Peyer's patch (tissue), 4 donors: ENCODE measurements around the gene FCER1G.

ENCODE experiments used
- CTCF ChIP-seq, 6 experiments: fragments of 450-650 bp in 4 of 6; fragments of 200-600 bp in 2 of 6; sonication (generic) in 1 of 6; IDR thresholded peaks; one replicate each; pipeline ENCODE4 v1.5.1; 2017 to 2019; ENCODE audit warnings: antibody characterized with exemption in 6 of 6, mild to moderate bottlenecking in 3 of 6, moderate library complexity in 1 of 6
- POLR2A ChIP-seq, 2 donors: fragments of 450-650 bp; IDR thresholded peaks; one replicate each; pipeline ENCODE4 v1.5.1; 2017; ENCODE audit warnings: antibody characterized with exemption in 2 of 2, mild to moderate bottlenecking in 2 of 2, moderate library complexity in 2 of 2

GRCh38 chr1:161260376-161261260 lies 45.5 kb downstream of the FCER1G start:
- TF ChIP-seq POLR2A (IDR thresholded peaks at IDR 0.05) = no peak
- TF ChIP-seq CTCF (IDR thresholded peaks at IDR 0.05) = no peak
